Renal cortical epithelial cell (primary cell): ENCODE data around the gene TPI1. TPM values are rescaled to one million over a fixed set of nuclear protein-coding genes. Genes with fewer than 3 reads are reported as not detected.
"Not testable (repeated sequence)": the region's sequence is repeated elsewhere in the genome, so short reads cannot be mapped to it uniquely, and the experiment has no call there.

Source experiments
- DNase-seq: peaks from one replicate; pipeline ENCODE4 v3.0.0-alpha.2; 2011; ENCODE audit warnings: low read depth
- total RNA-seq: library from RNA; depleted of rRNA; stranded (reverse); fragments of >200 nt; gene quantifications from 2 replicates; pipeline ENCODE4 v1.2.3, GENCODE V29; 2014

Gene TPI1
- total RNA-seq, 1 donor from 2014 or later: 1,309 TPM

DNA sequence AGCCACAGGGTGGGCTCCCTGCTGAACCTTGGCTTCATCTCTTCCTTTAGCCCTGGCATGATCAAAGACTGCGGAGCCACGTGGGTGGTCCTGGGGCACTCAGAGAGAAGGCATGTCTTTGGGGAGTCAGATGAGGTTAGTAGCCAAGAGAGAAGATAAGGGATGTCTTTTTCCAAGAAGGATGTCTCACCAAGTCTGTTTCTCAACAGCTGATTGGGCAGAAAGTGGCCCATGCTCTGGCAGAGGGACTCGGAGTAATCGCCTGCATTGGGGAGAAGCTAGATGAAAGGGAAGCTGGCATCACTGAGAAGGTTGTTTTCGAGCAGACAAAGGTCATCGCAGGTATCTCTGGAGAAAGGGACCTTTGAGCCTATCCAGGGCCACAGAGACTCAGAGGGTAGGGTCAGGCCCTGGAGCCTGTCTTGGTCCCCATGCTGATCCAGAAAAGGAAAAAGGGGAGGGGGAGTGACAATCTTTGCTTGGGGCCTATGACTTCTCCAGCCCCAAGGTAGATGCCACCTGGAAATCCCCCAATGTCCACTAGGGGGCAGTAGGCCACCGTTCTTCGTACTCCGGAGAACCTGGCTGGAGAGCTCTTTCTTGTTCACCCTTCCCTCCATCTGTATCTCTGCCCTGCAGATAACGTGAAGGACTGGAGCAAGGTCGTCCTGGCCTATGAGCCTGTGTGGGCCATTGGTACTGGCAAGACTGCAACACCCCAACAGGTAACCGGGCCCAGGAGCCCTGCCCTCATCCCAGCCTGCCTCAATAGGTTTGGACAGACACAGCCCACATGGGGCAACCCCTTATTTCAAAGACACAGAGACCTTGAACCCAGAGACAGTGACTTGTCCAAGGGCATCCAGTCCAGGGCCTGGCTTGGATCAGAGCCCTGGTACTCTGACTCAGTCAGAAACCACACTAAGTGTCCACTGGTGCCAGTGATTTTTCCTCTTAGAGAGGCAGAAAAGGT is 2.0 kb downstream of the TPI1 start:
- DNase-seq: peak; percentile 65

DNA sequence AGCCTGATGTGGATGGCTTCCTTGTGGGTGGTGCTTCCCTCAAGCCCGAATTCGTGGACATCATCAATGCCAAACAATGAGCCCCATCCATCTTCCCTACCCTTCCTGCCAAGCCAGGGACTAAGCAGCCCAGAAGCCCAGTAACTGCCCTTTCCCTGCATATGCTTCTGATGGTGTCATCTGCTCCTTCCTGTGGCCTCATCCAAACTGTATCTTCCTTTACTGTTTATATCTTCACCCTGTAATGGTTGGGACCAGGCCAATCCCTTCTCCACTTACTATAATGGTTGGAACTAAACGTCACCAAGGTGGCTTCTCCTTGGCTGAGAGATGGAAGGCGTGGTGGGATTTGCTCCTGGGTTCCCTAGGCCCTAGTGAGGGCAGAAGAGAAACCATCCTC is 3.0 kb downstream of the TPI1 start:
- not testable (repeated sequence) for DNase-seq

DNA sequence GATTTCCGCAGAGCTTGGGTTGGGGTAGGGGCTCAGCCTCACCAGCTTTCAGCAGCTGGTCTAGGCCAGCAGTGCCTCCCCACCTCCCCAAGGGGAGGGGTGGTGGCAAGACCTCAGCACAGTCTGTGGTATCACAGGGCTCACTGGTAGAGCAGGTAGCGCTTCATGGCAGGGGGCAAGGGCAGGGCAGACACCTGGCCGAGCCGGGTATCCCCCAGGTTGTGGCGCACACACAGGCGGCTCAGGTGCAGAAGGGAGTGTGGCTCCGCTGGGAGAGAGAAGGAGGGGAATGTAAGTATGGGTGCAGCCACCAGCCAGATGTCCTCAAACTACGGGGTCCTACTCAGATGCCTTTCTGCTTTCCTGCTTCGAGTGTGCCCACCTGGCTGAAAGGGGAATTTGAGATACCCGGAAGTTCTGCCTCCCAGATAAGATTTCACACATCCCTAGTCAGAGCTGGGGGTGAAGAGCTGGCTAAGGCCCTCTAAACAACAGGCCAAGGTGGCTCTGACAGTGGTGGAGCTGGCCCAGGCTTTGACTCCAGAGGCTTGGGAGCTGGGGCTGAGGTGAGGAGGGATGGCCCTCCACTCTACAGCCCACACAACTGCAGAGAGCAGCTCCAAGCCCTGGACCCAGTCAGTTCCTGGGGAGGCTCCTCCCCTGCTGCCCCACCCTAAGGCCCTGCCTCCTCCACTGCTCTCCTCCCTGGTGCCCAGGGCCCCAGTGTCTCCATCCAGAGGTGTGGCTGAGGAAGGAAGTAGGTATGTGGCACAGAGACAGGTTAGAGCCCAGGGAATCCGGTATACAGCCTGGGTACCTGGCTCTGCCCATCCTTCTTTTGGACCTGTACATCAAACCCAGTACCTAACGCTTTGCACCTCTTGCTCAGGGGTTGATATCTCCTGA is 4.0 kb downstream of the TPI1 start:
- DNase-seq: peak; percentile 29

DNA sequence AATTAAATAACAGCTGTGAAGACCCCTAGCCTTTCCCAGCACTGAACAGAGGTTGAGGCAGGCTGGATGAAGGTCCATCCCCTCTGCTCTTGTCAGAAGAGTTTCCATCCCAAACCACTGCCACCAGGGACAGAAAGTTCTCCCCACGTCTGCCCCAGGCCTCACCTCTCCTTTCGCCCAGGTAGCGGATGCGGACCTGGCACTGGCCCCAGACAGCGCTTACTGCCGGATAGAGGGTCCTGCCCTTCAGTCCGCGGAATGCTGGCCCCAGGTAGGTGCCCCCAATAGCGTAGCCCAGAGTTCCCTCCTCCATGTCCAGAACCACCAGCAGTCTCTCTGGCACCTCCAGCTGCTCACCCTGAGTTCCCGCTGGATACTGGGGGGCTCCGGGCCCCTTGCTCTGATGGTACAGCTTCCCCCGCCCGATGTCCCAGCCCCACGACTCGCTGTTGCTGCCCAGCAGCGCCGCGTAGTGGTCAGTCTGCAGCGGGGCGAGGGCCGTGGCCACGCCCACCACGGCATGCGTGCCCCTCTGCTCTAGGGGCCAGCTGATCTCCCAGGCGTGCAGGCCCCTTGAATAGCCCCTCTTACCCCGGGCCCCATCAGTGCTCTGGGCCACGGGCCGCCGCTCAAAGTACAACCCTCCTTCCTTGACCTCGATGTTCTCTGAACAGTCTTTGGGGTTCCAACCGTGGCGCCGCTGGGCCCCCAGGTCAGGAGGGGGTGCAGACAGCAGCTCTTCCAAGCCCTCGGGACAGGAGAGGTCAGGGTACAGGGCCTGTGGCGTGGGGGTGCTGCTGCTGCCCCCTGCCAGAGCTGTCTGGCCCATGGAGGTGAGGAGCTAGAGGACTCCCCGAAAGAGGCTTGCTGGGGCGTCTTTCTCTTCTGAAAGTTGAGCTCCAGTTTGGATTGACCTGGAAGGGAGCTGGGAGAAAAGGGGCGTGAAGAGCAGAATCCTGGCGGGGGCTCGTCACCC is 5.0 kb downstream of the TPI1 start:
- peak; percentile 39 for DNase-seq

DNA sequence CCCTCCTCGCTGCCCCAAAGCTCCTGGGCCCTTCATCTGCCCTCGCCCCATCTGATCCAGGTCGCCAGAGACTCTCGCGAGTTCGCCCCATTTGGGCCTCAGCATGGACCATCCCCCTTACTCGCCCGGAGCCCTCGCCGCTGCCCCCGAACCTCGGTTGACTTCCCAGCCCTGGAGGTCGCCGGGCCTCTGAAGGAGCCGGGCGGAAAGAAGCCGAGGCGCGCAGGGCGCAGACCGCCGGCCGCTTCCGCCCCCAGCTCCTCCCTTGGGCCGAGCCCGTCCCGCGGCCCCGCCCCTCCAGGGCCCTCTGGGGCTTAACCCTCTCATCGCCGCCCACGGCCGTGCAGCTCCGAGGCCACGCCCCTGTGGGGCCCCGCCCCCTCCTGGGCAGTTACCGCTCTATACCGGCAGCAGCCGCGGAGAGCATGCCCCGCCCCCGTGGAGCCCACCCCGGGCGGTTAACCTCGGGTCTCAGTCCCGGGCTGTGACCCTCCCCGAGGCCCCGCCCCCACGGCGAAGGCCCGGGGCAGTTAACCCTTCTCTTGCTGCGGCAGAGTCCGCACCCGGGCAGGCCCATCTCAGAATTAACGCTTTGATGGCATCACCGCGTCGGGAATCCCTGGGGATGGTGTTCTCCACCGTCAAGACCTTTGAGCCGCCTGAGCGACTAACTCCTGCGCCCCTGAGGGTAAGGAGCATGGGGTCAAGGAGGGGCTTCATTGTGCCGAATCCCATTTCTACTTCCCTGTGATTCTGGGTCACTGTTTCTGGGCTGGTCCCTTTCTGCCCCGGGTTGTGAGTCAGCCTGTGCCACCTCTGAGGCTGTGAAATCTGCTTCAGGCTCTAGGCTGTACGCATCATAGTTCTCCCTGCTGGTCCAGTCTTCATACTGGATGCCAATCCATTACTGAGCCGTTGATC is 6.0 kb downstream of the TPI1 start, which contains the start of gene SPSB2:
TSS of gene SPSB2 (minus strand) at position 210 of the 921 bp plus-strand sequence. CDS start 402 bp downstream, outside the sequence.
- peak; percentile 85 for DNase-seq

DNA sequence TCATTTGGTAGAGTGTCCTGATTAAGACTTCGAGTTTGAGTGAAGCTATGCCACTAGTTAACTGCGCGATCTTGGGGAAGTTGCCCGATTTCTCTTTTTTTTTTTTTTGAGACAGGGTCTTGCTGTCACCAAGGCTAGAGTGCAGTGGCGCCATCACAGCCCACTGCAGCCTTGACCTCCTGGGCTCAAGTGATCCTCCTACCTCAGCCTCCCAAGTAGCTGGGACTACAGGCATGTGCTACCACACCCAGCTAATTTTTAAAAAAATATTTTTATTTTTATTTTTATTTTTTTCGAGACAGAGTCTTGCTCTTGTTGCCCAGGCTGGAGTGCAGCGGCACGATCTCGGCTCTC is 6.7 kb downstream of the TPI1 start:
- DNase-seq: not testable (repeated sequence)

DNA sequence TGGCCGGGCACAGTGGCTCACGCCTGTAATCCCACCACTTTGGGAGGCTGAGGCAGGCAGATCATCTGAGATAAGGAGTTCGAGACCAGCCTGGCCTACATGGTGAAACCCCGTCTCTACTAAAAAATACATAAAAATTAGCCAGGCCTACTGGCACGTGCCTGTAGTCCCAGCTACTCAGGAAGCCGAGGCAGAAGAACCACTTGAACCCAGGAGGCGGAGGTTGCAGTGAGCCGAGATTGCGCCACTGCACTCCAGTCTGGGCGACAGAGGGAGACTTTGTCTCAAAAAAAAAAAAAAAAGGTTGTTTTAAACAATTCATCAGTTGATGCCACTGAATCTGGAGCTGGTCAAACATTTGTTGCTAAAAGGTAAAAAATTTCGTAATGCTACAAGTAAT is 12.5 kb downstream of the TPI1 start:
- DNase-seq: not testable (repeated sequence)

DNA sequence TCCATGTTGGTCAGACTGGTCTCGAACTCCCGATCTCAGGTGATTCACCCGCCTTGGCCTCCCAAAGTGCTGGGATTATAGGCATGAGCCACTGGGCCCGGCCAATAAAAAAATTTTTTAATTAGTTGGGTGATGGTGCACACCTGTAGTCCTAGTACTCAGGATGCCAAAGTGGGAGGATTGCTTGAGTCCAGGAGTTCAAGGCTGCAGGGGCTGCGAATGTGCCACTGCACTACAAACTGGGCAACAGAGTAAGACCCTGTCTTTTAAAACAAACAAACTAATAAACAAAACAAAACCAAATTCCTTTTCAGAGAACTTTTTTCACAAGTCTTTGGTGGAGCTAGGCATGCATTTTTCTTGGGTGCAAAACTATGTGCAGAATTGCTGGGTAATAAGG is 15.9 kb downstream of the TPI1 start:
- DNase-seq: no peak

DNA sequence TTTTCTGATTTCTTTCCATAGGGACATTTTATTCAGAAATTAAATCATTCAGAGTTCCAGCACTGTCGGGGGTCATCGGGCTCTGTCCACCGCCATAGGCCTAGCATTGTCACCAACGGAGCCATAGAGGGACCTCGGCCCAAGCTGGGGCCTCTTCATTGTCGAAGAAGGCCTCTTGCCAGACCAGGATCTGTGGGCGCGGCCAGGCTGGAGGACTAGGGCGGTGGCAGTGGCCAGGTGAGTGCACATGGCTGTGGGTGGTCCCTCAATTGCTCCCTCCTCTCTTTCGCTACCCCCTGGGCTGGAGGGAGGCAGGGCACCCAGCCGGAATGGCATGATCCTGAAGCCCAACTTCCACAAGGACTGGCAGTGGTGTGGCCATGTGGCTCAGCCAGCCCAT is 16.4 kb downstream of the TPI1 start:
- no peak for DNase-seq

DNA sequence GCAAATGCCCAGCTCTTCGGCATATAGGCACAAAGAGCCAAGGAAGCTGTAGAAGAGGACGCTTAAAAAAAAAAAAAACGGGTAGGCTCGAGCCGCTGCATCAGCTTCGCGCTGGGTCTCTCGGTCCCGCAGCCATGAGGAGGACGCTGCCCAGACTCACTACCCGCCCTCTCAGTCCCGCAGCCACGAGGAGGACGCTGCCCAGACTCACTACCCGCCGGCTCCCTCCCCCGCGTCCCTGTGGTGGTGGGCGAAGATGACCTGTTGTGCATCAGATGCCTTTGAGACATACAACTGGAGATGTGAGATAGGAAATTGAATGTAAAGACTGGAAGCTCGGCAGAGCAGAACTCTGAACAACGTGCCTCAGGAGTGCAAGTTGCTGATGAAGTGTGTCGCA is 17.2 kb downstream of the TPI1 start:
- DNase-seq: no peak

DNA sequence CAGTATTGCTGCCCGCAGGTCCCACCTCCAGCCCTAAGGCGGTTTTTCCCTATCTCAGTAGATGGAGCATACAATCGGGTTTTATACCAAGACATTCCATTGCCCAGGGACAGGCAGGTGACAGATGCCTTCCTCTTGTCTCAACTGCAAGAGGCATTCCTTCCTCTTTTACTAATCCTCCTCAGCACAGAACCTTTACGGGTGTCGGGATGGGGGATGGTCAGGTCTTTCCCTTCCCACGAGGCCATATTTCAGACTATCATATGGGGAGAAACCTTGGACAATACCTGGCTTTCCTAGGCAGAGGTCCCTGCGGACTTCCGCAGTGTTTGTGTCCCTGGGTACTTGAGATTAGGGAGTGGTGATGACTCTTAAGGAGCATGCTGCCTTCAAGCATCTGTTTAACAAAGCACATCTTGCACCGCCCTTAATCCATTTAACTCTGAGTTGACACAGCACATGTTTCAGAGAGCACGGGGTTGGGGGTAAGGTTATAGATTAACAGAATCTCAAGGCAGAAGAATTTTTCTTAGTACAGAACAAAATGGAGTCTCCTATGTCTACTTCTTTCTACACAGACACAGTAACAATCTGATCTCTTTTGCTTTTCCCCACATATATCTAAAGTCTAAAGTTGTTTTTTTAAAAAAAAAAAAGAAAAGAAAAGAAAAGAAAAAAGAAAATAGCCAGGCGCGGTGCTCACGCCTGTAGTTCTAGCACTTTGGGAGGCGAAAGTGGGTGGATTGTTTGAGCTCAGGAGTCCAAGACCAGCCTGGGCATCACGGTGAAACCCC is 19.1 kb downstream of the TPI1 start:
- not testable (repeated sequence) for DNase-seq

DNA sequence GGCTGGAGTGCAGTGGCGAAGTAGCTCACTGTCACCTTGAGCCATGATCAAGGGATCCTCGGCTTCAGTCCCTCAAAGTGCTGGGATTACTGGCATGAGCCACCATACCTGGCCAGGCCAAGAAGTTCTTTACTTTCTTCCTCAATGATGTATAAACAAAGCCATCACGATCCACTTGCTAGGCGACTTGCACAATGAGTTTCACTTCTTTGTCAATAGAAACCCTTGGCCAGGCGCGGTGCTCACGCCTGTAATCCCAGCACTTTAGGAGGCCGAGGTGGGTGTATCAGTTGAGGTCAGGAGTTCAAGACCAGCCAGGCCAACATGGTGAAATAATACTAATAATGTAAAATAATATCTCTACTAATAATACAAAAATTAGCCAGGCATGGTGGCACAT is 20.1 kb downstream of the TPI1 start:
- DNase-seq: no peak

DNA sequence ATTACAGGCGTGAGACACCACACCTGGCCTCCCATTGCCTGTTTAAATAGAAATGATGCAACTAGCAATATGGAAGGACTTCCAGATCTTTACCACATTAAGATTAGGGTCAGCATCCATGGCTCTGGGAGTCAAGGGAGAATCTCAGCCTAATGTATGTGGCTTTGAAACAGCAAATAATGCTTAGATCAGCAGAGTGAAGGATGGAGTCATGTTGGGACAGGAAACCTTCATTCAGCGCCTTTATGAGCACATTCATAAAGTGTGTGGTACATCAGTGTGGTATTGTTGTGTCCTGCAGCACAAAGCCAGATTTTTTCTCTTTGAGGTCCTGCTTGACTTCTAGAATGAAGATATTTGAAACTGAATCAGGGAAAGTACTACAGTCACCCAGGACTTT is 21.0 kb downstream of the TPI1 start:
- DNase-seq: no peak

DNA sequence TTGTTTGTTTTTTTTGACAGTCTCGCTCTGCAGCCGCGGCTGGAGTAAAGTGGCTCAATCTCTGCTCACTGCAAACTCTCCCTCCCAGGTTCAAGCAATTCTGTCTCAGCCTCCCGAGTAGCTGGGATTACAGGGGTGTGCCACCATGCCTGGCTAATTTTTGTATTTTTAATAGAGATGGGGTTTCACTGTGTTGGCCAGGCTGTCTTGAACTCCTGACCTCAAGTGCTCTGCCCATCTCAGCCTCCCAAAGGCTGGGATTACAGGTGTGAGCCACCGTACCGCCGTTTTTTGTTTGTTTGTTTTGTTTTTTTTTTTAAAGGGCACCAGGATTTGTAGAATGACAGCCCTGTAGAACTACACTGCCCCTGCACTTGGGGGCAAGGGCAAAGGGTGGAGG is 21.5 kb downstream of the TPI1 start:
- not testable (repeated sequence) for DNase-seq

DNA sequence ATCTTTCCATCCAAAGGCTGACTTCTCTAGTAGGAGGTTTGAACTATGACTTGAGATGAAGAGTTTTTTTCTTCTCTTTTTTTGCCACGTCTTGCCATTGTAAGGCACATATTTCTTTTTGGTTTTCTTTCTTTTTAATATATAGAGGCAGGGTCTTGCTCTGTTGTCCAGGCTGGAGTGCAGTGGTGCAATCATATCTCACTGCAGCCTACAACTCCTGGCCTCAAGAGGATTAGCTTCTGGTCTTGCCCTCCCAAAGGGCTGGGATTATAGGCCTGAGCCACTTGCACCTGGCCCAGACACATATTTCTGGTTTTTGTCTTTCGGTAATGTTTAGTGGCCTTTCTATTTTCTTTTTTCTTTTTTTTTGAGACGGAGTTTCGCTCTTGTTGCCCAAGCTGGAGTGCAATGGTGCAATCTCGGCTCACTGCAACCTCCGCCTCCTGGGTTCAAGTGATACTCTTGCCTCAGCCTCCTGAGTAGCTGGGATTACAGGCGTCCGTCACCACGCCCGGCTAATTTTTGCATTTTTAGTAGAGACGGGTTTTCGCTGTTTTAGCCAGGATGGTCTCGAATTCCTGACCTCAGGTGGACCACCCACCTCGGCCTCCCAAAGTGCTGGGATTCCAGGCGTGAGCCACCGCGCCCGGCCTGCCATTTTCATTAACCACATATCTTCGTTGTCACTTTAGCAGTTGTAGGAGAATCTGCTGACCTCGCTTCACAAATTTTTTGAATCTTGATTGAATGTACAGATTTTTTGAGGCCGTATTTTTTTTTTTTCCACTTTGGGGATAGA is 22.6 kb downstream of the TPI1 start:
- not testable (repeated sequence) for DNase-seq

DNA sequence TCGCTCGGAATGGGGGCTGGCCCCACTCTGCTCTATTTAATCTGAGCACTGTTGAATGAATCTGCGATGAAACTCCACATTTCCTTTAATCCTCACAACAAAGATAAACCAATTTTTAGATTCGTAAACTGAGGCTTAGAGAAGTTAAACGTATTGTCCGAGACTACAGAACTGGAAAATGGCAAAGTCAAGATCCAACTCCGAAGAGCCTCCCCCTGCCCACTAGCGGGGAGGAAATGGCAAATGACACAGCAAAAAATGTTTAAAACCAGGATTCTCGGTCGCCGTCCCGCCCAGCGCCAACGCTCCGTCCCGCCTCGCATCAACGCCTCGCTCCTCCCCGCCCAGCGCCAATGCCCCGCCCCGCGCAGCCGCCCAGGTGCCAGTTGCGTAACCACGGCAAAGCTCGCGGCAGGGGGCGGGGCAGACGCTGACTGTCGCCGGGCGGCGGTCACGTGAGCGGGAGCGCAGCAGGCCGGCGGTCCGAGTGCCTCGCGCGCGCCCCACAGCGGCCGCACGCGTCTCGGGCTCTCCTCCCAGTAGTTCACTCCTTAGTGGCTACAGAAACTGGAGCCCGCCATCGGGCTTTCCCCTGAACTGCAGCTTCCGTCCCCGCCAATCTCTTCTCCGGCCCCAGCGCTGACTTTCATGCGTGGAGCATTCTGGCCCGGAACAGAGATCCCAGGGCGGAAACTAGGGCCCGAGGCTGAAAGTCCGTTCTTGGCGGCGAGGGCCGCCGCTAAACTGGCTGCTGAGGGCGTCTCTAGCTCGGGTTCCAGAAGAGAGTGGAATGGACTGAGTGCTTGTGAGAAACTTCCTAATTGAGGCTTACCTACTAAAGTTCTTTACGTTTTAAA is 23.7 kb downstream of the TPI1 start:
- DNase-seq: peak; percentile 76

DNA sequence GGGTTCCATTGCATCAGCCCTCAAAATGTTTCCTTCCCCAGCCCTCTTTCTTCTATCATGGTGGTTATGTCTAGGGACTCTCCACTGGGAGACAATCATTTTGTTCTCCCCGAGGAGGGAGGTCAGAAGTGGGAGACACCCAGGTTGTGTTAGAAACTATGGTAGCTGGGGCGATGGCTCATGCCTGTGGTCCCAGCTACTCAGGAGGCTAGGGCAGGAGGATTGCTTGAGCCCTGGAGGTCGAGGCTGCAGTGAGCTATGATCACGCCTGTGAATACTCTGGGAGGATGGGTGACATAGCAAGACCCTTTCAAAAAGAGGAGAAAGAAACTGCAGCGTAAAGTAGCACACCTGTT is 24.3 kb downstream of the TPI1 start:
- no peak for DNase-seq

DNA sequence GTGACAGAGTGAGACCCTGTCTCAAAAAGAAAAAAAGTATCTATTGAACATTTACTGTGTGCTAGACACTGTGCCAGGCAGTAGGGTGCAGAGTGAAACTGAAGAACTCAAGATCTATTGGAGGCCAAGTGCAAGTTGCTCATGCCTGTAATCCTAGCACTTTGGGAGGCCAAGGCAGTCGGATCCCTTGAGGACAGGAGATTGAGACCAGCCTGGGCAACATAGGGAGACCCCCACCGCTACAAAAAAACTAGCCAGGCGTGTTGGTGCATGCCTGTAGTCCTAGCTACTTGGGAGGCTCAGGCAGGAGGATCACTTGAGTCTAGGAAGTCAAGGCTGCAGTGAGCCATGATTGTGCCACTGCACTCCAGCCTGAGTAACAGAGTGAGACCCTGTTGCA is 25.4 kb downstream of the TPI1 start:
- not testable (repeated sequence) for DNase-seq
